Transverse colon (tissue), 4 donors: ENCODE data around the gene CHMP4B. TPM values are rescaled to one million over a fixed set of nuclear protein-coding genes. Genes with fewer than 3 reads are reported as not detected.

Experiments
- DNase-seq: peaks from one replicate; pipeline ENCODE4 v3.0.0-alpha.2; 2019
- H3K27ac ChIP-seq, 4 donors: fragments of 200-600 bp; sonication (generic); 2 replicates each; pipeline ENCODE4 v1.5.1; 2016 to 2018; ENCODE audit warnings: inconsistent platforms in 4 of 4
- H3K27me3 ChIP-seq: fragments of 200-600 bp; sonication (generic); 2 replicates; pipeline ENCODE4 v1.5.1; 2017; ENCODE audit warnings: inconsistent platforms
- H3K36me3 ChIP-seq, 4 donors: fragments of 200-600 bp; sonication (generic); 2 replicates each; pipeline ENCODE4 v1.5.1; 2017 to 2019; ENCODE audit warnings: inconsistent platforms in 4 of 4
- H3K4me1 ChIP-seq, 4 donors: fragments of 200-600 bp; sonication (generic); 2 replicates each; pipeline ENCODE4 v1.5.1; 2017 to 2020; ENCODE audit warnings: inconsistent platforms in 4 of 4
- H3K4me3 ChIP-seq, 4 donors: fragments of 200-600 bp; sonication (generic); 1 replicate in 1 of 4; 2 replicates in 3 of 4; pipeline versions ENCODE4 v1.5.1 to v1.6.1; 2017 to 2019; ENCODE audit warnings: inconsistent platforms in 4 of 4
- H3K9me3 ChIP-seq, 2 donors: fragments of 200-600 bp; sonication (generic); 2 replicates each; pipeline ENCODE4 v1.5.1; 2017 to 2019; ENCODE audit warnings: inconsistent platforms in 2 of 2
- EP300 ChIP-seq: sonication (generic); formaldehyde crosslinking; IDR thresholded peaks from one replicate; pipeline ENCODE4 v1.6.1; 2017; ENCODE audit warnings: antibody characterized with exemption, low read depth
- POLR2A ChIP-seq: fragments of 450-650 bp; IDR thresholded peaks from one replicate; pipeline ENCODE4 v1.6.1; 2016; ENCODE audit warnings: antibody characterized with exemption, mild to moderate bottlenecking, moderate library complexity
- POLR2AphosphoS5 ChIP-seq, 3 donors: sonication (generic); formaldehyde crosslinking; IDR thresholded peaks; one replicate each; pipeline ENCODE4 v1.6.1; 2016; ENCODE audit warnings: antibody characterized with exemption in 3 of 3
- WGBS, 2 donors: methylation state at CpG; one replicate each; pipeline ENCODE4 v1.1.5; 2018; ENCODE audit warnings: low coverage in 1 of 2; 5-methylcytosine and 5-hydroxymethylcytosine counted together
- in situ Hi-C, 4 donors: fragments of 200-750 bp; cut with MboI; loops; one replicate each; pipeline versions ENCODE4 v1.15.0 to v1.15.1; 2017; ENCODE audit warnings: low sequenced_read_pairs in 3 of 4, low pct_ligation_motif_present in 1 of 4, low pct_unique_long_range_greater_than_20kb in 1 of 4
- intact Hi-C: fragments of 100-400 bp; cut with DNase I; formaldehyde crosslinking; loops from one replicate; pipeline ENCODE4 v1.15.1; 2023; ENCODE audit warnings: low total_unique reads
- total RNA-seq, 4 donors: library from RNA; depleted of rRNA; stranded (reverse); fragments of >200 nt; gene quantifications; one replicate each; pipeline ENCODE4 v1.1.0, GENCODE V29; 2016
- TF ChIP-seq, protein P1 (sequence below), 5 experiments: fragments of 200-600 bp in 3 of 5; fragments of 450-650 bp in 2 of 5; sonication (generic) in 3 of 5; IDR thresholded peaks; 1 replicate in 2 of 5; 2 replicates in 3 of 5; pipeline ENCODE4 v1.5.1; 2016 to 2017; ENCODE audit warnings: antibody characterized with exemption in 5 of 5, inconsistent platforms in 3 of 5, mild to moderate bottlenecking in 2 of 5, moderate library complexity in 1 of 5

The CHMP4B gene
- total RNA-seq, 4 donors from 2014 or later: 182 to 263 (median 213) TPM

DNA sequence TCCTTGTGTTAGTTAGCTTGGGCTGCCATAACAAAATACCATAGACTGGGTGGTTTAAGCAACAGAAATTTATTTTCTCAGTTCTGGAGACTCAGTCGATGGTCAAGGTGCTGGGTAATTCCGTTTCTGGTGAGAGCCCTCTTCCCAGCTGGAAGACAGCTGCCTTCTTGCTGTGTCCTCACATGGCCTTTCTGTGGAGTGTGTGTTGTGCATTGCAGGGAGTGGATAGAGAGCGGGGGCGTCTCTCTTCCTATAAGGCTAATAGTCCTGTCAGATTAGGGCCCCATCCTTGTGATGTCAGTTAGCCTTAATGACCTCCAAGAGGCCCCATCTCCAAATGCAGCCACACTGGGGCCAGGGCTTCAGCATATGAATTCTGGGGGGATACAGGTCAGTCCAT lies 19.2 kb downstream of the CHMP4B start:
- 44% methylated on average over 4 of the region's 4 CpGs; no CpG with 5 or more reads in 1 of the 2 donors for WGBS, 2 donors
- Histone ChIP-seq H3K4me3 (no peak overlapping the region), H3K4me1 (peaks cover 71 to 94% (median 86%) of the 10 kb centered on the region in 4 donors), H3K27me3 (no peaks in the 10 kb centered on the region), H3K36me3 (peaks cover 0 to 3% (median 0%) of the 10 kb centered on the region in 4 donors), H3K27ac (peak overlapping the region; percentile 77 to 81 (median 79)), H3K9me3 (no peaks in the 10 kb centered on the region)
- TF ChIP-seq POLR2A (no peak), POLR2AphosphoS5 (IDR thresholded peaks at IDR 0.05) (no peak)
- TF ChIP-seq, protein P1, sequence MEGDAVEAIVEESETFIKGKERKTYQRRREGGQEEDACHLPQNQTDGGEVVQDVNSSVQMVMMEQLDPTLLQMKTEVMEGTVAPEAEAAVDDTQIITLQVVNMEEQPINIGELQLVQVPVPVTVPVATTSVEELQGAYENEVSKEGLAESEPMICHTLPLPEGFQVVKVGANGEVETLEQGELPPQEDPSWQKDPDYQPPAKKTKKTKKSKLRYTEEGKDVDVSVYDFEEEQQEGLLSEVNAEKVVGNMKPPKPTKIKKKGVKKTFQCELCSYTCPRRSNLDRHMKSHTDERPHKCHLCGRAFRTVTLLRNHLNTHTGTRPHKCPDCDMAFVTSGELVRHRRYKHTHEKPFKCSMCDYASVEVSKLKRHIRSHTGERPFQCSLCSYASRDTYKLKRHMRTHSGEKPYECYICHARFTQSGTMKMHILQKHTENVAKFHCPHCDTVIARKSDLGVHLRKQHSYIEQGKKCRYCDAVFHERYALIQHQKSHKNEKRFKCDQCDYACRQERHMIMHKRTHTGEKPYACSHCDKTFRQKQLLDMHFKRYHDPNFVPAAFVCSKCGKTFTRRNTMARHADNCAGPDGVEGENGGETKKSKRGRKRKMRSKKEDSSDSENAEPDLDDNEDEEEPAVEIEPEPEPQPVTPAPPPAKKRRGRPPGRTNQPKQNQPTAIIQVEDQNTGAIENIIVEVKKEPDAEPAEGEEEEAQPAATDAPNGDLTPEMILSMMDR (IDR thresholded peaks at IDR 0.05): no peak
- in situ Hi-C loops (no loop called here), intact Hi-C loops (no loop called here)
- peak; percentile 7 for DNase-seq

DNA sequence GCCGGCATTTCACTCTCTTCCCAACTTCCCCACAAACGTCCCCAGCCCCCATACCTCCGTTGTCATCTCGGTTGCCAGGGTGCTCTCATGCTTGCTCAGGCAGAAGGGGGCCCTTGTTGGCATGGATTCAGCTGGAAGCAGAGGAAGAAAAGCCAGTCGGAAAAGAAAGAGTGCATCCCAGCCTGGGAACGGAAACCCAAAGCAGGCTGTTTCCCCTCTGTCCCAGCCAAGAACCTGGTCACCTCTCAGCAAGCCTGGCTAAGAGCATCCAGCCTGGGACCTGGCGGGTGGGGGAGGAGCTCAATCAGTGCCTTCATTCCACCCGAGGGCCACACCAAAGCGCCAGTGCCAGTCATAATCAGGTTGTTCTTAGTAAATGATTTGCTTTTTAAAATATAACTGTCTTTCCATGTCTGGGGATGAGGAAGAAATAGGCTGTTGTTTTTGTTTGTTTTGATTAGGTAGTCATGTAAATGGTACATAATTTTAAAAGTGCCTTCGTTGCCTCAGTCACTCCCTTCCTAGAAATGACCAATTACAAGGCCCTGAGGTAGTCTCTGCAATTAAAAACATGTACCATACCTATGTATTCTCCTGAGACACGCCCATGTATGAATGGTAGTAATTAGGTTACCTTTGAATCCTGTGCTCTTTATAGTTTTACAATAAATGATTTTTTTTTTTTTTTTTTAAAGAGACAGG lies 21.1 kb downstream of the CHMP4B start:
- Histone ChIP-seq H3K4me3 (peak overlapping the region in 1 of 4 donors; percentile 6), H3K9me3 (no peaks in the 10 kb centered on the region), H3K27me3 (no peaks in the 10 kb centered on the region), H3K36me3 (peaks cover 0 to 3% (median 0%) of the 10 kb centered on the region in 4 donors), H3K27ac (peak overlapping the region; percentile 77 to 81 (median 81)), H3K4me1 (peaks cover 71 to 94% (median 83%) of the 10 kb centered on the region in 4 donors)
- in situ Hi-C loops (no loop called here), intact Hi-C loops (no loop called here)
- TF ChIP-seq POLR2AphosphoS5 (IDR thresholded peaks at IDR 0.05): peak in 2 of 3 donors; percentile 30 to 82
- TF ChIP-seq, protein P1 (IDR thresholded peaks at IDR 0.05): no peak
- peak; percentile 9 for TF ChIP-seq EP300
- TF ChIP-seq POLR2A: peak; percentile 8
- peak; percentile 88 for DNase-seq
- WGBS, 2 donors: 31 to 33% methylated on average over 8 to 11 of the region's 11 CpGs

DNA sequence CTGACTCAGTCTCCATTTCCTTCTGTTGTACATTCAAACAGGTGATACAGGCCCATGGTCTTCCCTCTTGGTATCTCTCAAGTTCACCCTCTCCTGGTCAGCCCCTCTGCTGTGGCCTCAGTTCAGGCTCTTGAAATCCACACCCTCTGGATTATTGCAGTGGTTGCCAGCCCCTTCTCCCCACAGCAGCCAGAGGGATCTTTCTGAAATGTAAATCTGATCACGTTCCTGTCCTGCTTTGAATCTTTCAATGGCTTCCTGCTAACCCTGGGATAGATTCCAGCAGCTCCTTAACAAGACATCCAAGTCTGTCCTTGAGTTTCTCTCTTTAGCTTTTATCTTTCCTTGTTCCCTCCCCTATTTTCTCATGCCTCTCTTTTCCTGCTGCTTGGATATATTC lies 22.2 kb downstream of the CHMP4B start:
- no peak for DNase-seq
- H3K36me3 ChIP-seq: peaks cover 0 to 3% (median 0%) of the 10 kb centered on the region in 4 donors
- intact Hi-C loops: no loop called here
- peak overlapping the region; percentile 70 to 81 (median 72) for H3K27ac ChIP-seq
- TF ChIP-seq, protein P1 (IDR thresholded peaks at IDR 0.05): no peak
- TF ChIP-seq POLR2A (no peak), EP300 (no peak), POLR2AphosphoS5 (IDR thresholded peaks at IDR 0.05) (no peak)
- H3K9me3 ChIP-seq: no peaks in the 10 kb centered on the region
- in situ Hi-C loops: no loop called here
- no peak overlapping the region for H3K4me3 ChIP-seq
- 14 to 38% methylated on average over 1 of the region's 1 CpG for WGBS, 2 donors
- H3K27me3 ChIP-seq: no peaks in the 10 kb centered on the region
- peaks cover 71 to 94% (median 83%) of the 10 kb centered on the region in 4 donors for H3K4me1 ChIP-seq

DNA sequence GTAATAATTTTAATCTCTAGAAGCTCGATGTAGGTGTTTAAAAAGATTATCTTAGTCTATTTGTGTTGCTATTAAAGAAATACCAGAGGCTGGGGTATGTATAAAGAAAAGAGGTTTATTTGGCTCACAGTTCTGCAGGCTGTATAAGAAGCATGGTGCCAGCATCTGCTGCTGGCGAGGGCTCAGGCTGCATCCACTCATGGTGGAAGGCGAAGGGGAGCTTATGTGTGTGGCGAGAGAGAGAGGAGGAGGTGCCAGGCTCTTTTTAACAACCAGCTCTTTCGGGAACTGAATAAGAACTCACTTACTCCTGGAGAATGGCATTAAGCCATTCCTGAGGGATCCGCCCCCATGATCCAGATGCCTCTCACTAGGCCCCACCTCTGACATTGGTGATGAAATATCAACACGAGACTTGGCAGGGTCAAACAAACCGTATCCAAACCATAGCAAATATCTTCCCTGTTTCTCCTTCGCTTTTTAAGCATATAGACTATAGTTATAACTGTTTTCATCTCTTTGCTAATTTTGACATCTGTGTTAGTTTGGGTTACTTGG lies 24.5 kb downstream of the CHMP4B start:
- Histone ChIP-seq H3K27ac (peak overlapping the region; percentile 37 to 76 (median 62)), H3K27me3 (no peaks in the 10 kb centered on the region), H3K4me1 (peaks cover 72 to 94% (median 83%) of the 10 kb centered on the region in 4 donors), H3K4me3 (no peak overlapping the region), H3K9me3 (no peaks in the 10 kb centered on the region), H3K36me3 (peaks cover 0 to 3% (median 0%) of the 10 kb centered on the region in 4 donors)
- TF ChIP-seq, protein P1 (IDR thresholded peaks at IDR 0.05): no peak
- TF ChIP-seq POLR2AphosphoS5 (IDR thresholded peaks at IDR 0.05): peak in 1 of 3 donors; percentile 35
- 75 to 78% methylated on average over 8 to 9 of the region's 9 CpGs for WGBS, 2 donors
- peak; percentile 53 for DNase-seq
- in situ Hi-C loops: no loop called here
- intact Hi-C loops: no loop called here
